A549 (cell line): Measurements from ENCODE around the gene TTC34. TPM values are rescaled to one million over a fixed set of nuclear protein-coding genes. Genes with fewer than 3 reads are reported as not detected.

Experiments
- ATAC-seq, 2 experiments: fragments of 200-7000 bp in 1 of 2; fragments of >200 bp in 1 of 2; cut with Nextera tagmentation in 1 of 2; cut with Tn5 transposase in 1 of 2; 3 replicates each; pipeline versions ENCODE4 v1.8.0 to v1.9.1; 2018 to 2020; ENCODE audit warnings: mild to moderate bottlenecking in 1 of 2, moderate library complexity in 1 of 2
- CTCF ChIA-PET: fragments of 300-600 bp; sonication (Branson Sonifier 250); formaldehyde crosslinking; extraction: SDS; loops from one replicate; lab custom pipeline; 2021; ENCODE audit warnings: antibody characterized with exemption, inconsistent platforms; lab: Yijun Ruan, JAX
- POLR2A ChIA-PET: fragments of 350-600 bp; formaldehyde crosslinking; extraction: SDS; loops from one replicate; lab custom pipeline; 2021; ENCODE audit warnings: antibody characterized with exemption, inconsistent platforms; lab: Yijun Ruan, JAX
- DNase-seq, 2 experiments: peaks; one replicate each; pipeline versions ENCODE4 v3.0.0 to v3.0.0-alpha.2; 2011 to 2016; ENCODE audit warnings: low read depth in 1 of 2, low spot score in 1 of 2
- FAIRE-seq: peaks from 2 replicates; lab custom pipeline; 2011; peaks lifted over from hg19 to GRCh38; lab: Jason Lieb, UNC
- H3K27ac ChIP-seq, 2 experiments: fragments of >200 bp; sonication (Bioruptor Twin); formaldehyde crosslinking; 3 replicates each; pipeline ENCODE4 v1.5.1; 2016 to 2017
- H3K4me1 ChIP-seq: fragments of >200 bp; sonication (Bioruptor Twin); formaldehyde crosslinking; 3 replicates; pipeline ENCODE4 v1.6.1; 2016
- H3K4me2 ChIP-seq: fragments of >200 bp; sonication (Bioruptor Twin); formaldehyde crosslinking; 3 replicates; pipeline ENCODE4 v1.6.1; 2016
- H3K4me3 ChIP-seq: fragments of >200 bp; sonication (Bioruptor Twin); formaldehyde crosslinking; 3 replicates; pipeline ENCODE4 v1.5.1; 2016
- H3K9me3 ChIP-seq: fragments of >200 bp; sonication (Bioruptor Twin); formaldehyde crosslinking; 3 replicates; pipeline ENCODE4 v1.6.1; 2016
- BCL3 ChIP-seq: fragments of >200 bp; sonication (Bioruptor Twin); formaldehyde crosslinking; IDR thresholded peaks from 3 replicates; pipeline ENCODE4 v1.6.1; 2016
- CBX2 ChIP-seq: fragments of 200-600 bp; sonication (generic); IDR thresholded peaks from 2 replicates; pipeline ENCODE4 v1.6.1; 2016; ENCODE audit warnings: low read depth, mild to moderate bottlenecking, borderline replicate concordance
- CBX8 ChIP-seq: fragments of 200-600 bp; sonication (generic); IDR thresholded peaks from 2 replicates; pipeline ENCODE4 v1.6.1; 2016
- CEBPB ChIP-seq, 2 experiments: fragments of >200 bp in 1 of 2; sonication (Bioruptor Twin) in 1 of 2; formaldehyde crosslinking in 1 of 2; IDR thresholded peaks; 2 replicates each; pipeline ENCODE4 v1.6.1; 2012 to 2016
- CHD2 ChIP-seq: fragments of 150-350 bp; IDR thresholded peaks from 2 replicates; pipeline ENCODE4 v1.6.1; 2014; ENCODE audit warnings: low read length; ENCODE audit not compliant: partially characterized antibody
- CHD4 ChIP-seq: fragments of 200-600 bp; sonication (generic); IDR thresholded peaks from 2 replicates; pipeline ENCODE4 v1.6.1; 2016; ENCODE audit warnings: antibody characterized with exemption, mild to moderate bottlenecking, borderline replicate concordance
- EHMT2 ChIP-seq: fragments of 200-600 bp; sonication (generic); IDR thresholded peaks from 2 replicates; pipeline ENCODE4 v1.6.1; 2016; ENCODE audit warnings: antibody characterized with exemption, low read depth, mild to moderate bottlenecking, moderate library complexity
- EP300 ChIP-seq, 2 experiments: fragments of >200 bp; sonication (Bioruptor Twin); formaldehyde crosslinking; IDR thresholded peaks; 2 replicates in 1 of 2; 3 replicates in 1 of 2; pipeline ENCODE4 v1.6.1; 2016 to 2017
- ESRRA ChIP-seq: fragments of 150-350 bp; IDR thresholded peaks from 2 replicates; pipeline ENCODE4 v1.6.1; 2014; ENCODE audit warnings: mild to moderate bottlenecking, low read length, borderline replicate concordance
- FOSB ChIP-seq: fragments of 250-450 bp; sonication (Bioruptor Pico); IDR thresholded peaks from 2 replicates; pipeline ENCODE4 v1.5.0; 2020; ENCODE audit warnings: mild to moderate bottlenecking, moderate library complexity
- FOSL2 ChIP-seq, 2 experiments: fragments of 450-650 bp in 1 of 2; fragments of >200 bp in 1 of 2; sonication (Bioruptor Twin) in 1 of 2; formaldehyde crosslinking; IDR thresholded peaks; 2 replicates each; pipeline versions ENCODE4 v1.5.0 to v1.6.1; 2016 to 2020; ENCODE audit warnings: mild to moderate bottlenecking in 1 of 2, moderate library complexity in 1 of 2
- FOXS1 ChIP-seq: fragments of 250-450 bp; sonication (Bioruptor Pico); IDR thresholded peaks from 2 replicates; pipeline ENCODE4 v1.5.0; 2020; ENCODE audit warnings: mild to moderate bottlenecking, moderate library complexity
- GATA3 ChIP-seq: IDR thresholded peaks from 2 replicates; pipeline ENCODE4 v1.6.1; 2012; ENCODE audit warnings: borderline replicate concordance
- HES2 ChIP-seq: fragments of >200 bp; sonication (Bioruptor Twin); formaldehyde crosslinking; IDR thresholded peaks from 2 replicates; pipeline ENCODE4 v1.6.1; 2016
- HOXA7 ChIP-seq: fragments of 250-450 bp; sonication (Bioruptor Pico); IDR thresholded peaks from 2 replicates; pipeline ENCODE4 v1.5.0; 2020; ENCODE audit warnings: mild to moderate bottlenecking, moderate library complexity
- JUN ChIP-seq, 2 experiments: fragments of >200 bp; sonication (Bioruptor Twin); formaldehyde crosslinking; IDR thresholded peaks; 2 replicates in 1 of 2; 3 replicates in 1 of 2; pipeline ENCODE4 v1.6.1; 2016 to 2017
- MAZ ChIP-seq: fragments of 150-350 bp; IDR thresholded peaks from 2 replicates; pipeline ENCODE4 v1.6.1; 2014; ENCODE audit warnings: antibody characterized with exemption, low read depth, low read length, borderline replicate concordance
- MYC ChIP-seq: IDR thresholded peaks from 2 replicates; pipeline ENCODE4 v1.6.1; 2012; ENCODE audit warnings: mild to moderate bottlenecking, inconsistent platforms, low read length, improper control_type of control experiment, borderline replicate concordance
- NFE2L2 ChIP-seq: fragments of 150-350 bp; conservative IDR thresholded peaks from 2 replicates; pipeline ENCODE4 v1.6.1; 2014; ENCODE audit warnings: low read length
- PBX3 ChIP-seq: IDR thresholded peaks from 2 replicates; pipeline ENCODE4 v1.6.1; 2012
- POLR2A ChIP-seq: IDR thresholded peaks from 2 replicates; pipeline ENCODE4 v1.6.1; 2012; ENCODE audit warnings: mild to moderate bottlenecking, low read length
- RAD21 ChIP-seq, 2 experiments: fragments of >200 bp in 1 of 2; sonication (Bioruptor Twin) in 1 of 2; formaldehyde crosslinking in 1 of 2; IDR thresholded peaks in 1 of 2; conservative IDR thresholded peaks in 1 of 2; 2 replicates in 1 of 2; 3 replicates in 1 of 2; pipeline ENCODE4 v1.6.1; 2012 to 2018; ENCODE audit warnings: inconsistent platforms in 1 of 2
- RFX5 ChIP-seq: fragments of 450-650 bp; IDR thresholded peaks from 2 replicates; pipeline ENCODE4 v1.7.1; 2014; ENCODE audit warnings: antibody characterized with exemption, mild to moderate bottlenecking, moderate library complexity
- SMC3 ChIP-seq: fragments of >200 bp; sonication (Bioruptor Twin); formaldehyde crosslinking; IDR thresholded peaks from 3 replicates; pipeline ENCODE4 v1.6.1; 2018; ENCODE audit warnings: inconsistent platforms
- ZC3H11A ChIP-seq: fragments of 450-650 bp; IDR thresholded peaks from 2 replicates; pipeline ENCODE4 v1.6.1; 2014; ENCODE audit warnings: antibody characterized with exemption, mild to moderate bottlenecking
- ZSCAN20 ChIP-seq: fragments of 250-450 bp; sonication (Bioruptor Pico); IDR thresholded peaks from 2 replicates; pipeline ENCODE4 v1.8.0; 2022; ENCODE audit warnings: mild to moderate bottlenecking, moderate library complexity
- WGBS: methylation state at CpG from one replicate; pipeline ENCODE4 v1.1.6; 2017; ENCODE audit errors: missing lambda C conversion rate; 5-methylcytosine and 5-hydroxymethylcytosine counted together
- polyA plus RNA-seq, 4 experiments: library from polyadenylated mRNA; depleted of rRNA in 3 of 4; stranded (reverse); fragments of >200 nt; fragmentation: RNase III in 1 of 4; extraction: RNeasy Plus Mini Kit Qiagen cat#74134 plus additional on column Dnase treatment in 1 of 4; gene quantifications; 2 replicates in 3 of 4; 3 replicates in 1 of 4; pipeline ENCODE4 v1.2.3, GENCODE V29; 2011 to 2017
- TF ChIP-seq, protein P1 (sequence below): fragments of 150-350 bp; IDR thresholded peaks from 2 replicates; pipeline ENCODE4 v1.6.1; 2014; ENCODE audit warnings: low read depth, mild to moderate bottlenecking, low read length

TTC34 gene
- polyA plus RNA-seq, 2 of the 4 experiments (the other 2 are of a cell fraction), result 0.04 to 0.05 TPM

DNA sequence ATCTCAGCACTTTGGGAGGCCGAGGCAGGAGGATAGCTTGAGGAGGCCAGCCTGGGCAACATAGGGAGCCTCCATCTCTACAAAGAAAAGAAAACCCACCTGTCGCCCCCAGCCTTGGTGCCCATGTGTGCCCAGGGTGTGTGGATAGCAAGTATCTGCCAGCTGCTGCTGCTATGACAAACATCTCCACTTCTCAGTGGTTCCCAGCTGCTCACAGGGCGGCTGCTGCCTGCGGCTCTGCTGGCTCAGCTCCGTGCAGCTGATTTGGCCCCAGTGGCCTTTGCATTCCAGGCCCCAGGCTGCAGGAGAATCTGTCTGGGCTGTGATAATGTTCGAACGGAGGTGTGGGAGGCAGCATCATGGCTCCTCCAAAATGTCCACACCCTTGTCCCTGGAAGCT lies 10.6 kb upstream of the TTC34 start:
- ATAC-seq, result no peak
- Histone ChIP-seq H3K27ac (no peak overlapping the region), H3K4me2 (no peak overlapping the region), H3K9me3 (no peaks in the 10 kb centered on the region), H3K4me3 (no peak overlapping the region), H3K4me1 (no peaks in the 10 kb centered on the region)
- TF ChIP-seq CBX8 (no peak), EHMT2 (no peak), SMC3 (no peak), JUN (IDR thresholded peaks at IDR 0.05) (no peak), EP300 (IDR thresholded peaks at IDR 0.05) (no peak), RAD21 (conservative IDR thresholded peaks at IDR 0.05 in 1 of 2, IDR thresholded peaks at IDR 0.05 in 1 of 2) (no peak), MYC (no peak), FOSL2 (IDR thresholded peaks at IDR 0.05) (no peak), FOSL2 (CRISPR knock-in tag; IDR thresholded peaks at IDR 0.05) (no peak), BCL3 (no peak), HES2 (no peak), FOXS1 (CRISPR knock-in tag) (no peak), FOSB (CRISPR knock-in tag) (no peak), HOXA7 (CRISPR knock-in tag) (no peak), CEBPB (IDR thresholded peaks at IDR 0.05) (no peak), NFE2L2 (no peak), CHD4 (no peak), ZC3H11A (no peak), POLR2A (no peak), ZSCAN20 (CRISPR knock-in tag) (no peak)
- TF ChIP-seq, protein P1, sequence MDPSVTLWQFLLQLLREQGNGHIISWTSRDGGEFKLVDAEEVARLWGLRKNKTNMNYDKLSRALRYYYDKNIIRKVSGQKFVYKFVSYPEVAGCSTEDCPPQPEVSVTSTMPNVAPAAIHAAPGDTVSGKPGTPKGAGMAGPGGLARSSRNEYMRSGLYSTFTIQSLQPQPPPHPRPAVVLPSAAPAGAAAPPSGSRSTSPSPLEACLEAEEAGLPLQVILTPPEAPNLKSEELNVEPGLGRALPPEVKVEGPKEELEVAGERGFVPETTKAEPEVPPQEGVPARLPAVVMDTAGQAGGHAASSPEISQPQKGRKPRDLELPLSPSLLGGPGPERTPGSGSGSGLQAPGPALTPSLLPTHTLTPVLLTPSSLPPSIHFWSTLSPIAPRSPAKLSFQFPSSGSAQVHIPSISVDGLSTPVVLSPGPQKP, result no peak
- no peak for DNase-seq
- ChIA-PET POLR2A (no interaction called here), CTCF (interaction anchor here (0.6 to 1.8 kb wide), 2 partner anchors 10 to 49 kb away, joined by 3 to 7 read pairs; no protein-coding TSS in a partner anchor)
- WGBS, result 9% methylated on average over 3 of the region's 7 CpGs
- no peak for FAIRE-seq

GRCh38 chr1:2811533-2811918 lies 10.0 kb upstream of the TTC34 start:
- 58% methylated on average over 3 of the region's 8 CpGs for WGBS
- TF ChIP-seq GATA3 (no peak), CHD2 (no peak), ESRRA (no peak), PBX3 (no peak), HOXA7 (CRISPR knock-in tag) (no peak), CBX2 (no peak), RFX5 (no peak), MAZ (no peak)
- FAIRE-seq (no peak), DNase-seq (no peak), ATAC-seq (no peak)
- Histone ChIP-seq H3K9me3 (no peaks in the 10 kb centered on the region), H3K4me1 (no peaks in the 10 kb centered on the region), H3K4me2 (no peak overlapping the region), H3K27ac (no peak overlapping the region), H3K4me3 (no peak overlapping the region)
- POLR2A ChIA-PET, result no interaction called here
- CTCF ChIA-PET, result interaction anchor here (0.6 to 1.8 kb wide), 3 partner anchors 10 to 50 kb away, joined by 3 to 7 read pairs (median 5); partner anchors contain the start of gene TTC34
